ENCODE data around the gene RAB12.

GRCh38 chr18:8595445-8595844 is 13.8 kb upstream of the RAB12 start:
- no peak for TF ChIP-seq CTCF (IDR thresholded peaks at IDR 0.05)
- TF ChIP-seq EZH2 (IDR thresholded peaks at IDR 0.05): no peak

All from neural progenitor cell (in vitro differentiated cells).